Measurements from ENCODE around the gene ARAP1.

ARAP1 gene

DNA sequence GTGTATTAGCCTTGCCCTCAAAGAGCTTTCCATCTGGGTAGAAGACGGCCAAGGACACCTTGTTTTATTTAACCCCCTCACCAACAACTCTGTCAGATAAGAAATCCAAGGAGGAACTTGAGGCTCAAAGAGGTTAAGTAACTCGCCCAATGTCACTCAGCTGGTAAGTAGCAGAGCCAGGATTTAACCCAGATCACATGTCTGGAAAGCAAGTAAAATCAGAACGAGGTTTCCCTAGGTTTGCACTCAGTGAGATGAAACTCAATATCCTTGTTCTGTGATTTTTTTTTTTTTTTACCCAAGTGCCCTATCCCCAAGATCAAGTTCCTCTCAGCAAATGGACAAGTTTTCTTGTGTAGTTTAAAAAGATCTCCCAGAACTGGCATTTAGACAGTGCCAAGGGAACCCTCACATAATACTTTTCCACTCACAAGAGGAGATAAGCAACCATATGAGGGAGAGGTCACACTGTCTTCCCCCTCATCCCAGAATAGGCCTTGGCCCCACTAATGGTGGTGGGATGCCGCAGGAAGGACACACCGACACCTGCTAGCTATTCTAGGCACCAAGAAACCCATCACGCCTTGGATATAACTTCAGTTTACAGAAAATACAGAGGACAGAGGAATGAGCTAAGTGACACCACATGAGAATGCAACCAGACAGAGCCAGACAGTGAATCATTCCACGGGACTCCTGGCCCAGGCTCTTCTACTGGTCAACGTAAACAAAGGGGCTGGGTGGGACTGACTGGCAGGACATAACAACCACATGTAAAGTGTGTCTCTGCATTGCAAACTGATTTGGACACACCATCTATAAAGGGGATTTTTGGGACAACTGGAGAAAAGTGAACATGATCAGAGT is 8.6 kb upstream of the ARAP1 start:
- DNase-seq: no peak

DNA sequence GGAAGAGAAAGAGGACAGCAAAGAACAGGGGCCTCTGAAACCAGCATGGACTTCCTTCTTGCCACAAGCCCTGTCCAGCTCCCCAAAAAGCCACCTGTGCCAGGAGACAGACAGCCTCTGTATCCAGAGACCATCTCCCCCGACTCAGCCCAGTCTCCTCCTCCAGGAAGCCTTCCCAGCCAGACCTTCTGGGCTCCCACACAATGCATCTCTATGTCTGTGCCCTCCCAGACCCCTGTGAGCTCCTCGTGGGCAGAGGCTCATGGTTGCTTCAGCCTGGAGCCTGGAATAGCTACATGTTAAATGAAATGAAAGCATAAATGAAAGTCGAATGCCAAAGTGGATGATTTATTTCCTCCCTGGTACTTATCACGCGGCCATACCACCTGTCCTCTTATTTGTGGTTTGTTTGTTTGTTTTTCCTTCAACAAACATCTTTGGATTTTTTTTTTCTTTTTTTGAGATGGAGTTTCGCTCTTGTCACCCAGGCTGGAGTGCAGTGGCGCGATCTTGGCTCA is 7.3 kb upstream of the ARAP1 start:
- peak; percentile 65 for DNase-seq

DNA sequence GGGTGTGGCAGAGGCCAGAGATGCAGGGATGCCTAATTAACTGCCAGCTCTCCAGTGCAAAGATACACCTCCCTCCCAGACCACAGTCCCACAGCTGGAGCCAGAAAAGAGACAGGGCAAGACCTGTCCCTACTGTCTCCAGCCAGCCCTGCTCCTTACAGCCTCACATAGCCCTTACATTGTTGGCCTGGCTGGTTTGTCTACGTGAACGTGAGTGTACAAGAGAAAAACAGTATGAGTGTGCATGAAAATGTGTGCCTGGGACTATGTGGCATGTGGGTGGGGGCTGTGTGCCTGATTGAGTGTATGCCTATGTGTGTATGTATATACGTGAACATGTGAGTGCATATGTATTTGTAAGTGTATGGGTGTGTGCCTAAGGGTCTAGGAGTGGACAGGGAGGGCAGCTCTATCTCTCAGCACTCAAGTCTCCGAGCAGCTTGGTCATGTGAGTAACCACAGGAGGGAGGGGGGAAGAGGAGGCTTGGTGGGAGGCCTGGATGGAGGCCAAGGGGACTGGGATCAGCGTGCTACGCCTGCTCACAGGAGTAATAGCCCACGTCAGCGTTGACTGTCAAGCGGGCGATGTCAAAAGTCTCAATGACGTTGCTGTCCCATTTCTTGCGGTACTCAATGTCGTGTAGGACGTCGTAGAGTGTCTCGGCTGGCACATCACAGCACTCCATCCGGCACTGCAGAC is 6.6 kb upstream of the ARAP1 start:
- DNase-seq: peak; percentile 60

DNA sequence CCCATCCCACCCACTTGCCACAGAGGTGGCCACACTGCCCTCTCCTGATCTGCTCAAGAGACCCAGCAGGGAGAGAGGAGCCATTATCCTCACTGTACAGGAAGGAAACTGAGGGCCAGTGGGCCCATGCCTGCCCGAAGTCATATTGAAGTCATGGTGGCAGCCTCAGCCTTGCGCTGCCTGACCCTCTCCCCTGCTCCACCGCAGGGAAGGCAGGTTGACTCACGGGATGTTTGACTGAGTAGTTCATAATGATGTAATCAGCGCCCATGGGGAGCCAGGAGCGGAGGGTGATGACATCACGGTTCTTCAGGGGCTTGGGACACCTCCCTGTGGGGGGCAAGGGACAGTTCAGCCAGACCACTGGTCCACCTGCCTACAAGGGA is 6.1 kb upstream of the ARAP1 start:
- no peak for DNase-seq

- no peak for DNase-seq
Measured at GRCh38 chr11:72755713-72756285, 3.6 kb upstream of the ARAP1 start.

DNA sequence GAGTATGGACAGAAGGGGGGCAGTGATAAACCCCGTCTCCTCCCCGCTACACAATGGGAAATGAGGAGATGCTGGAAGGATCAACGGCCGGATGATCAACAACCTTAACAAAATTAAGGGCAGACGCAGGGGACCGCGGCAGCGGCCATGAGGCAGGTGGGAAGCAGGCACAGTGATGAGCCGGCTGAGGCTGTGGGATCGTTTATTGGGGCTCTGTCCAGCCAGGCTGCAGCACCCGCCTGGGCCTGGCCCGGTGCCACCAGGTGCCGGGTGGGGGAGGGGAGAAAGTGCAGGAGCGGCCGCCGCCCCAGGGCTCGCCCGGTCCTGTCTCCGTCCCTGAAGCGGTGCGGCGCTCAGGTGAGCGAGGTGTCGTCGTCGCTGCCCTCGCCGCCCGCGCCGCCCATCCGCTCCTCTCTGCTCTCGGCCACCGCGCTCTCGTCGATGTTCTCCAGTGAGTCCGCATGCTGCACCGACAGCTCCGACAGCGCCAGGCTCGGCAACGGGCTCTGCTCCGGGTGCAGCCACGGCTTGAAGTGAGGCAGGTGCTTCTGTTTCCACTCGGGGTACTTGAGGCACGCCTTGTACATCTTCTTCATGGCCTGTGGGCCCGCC is 2.4 kb upstream of the ARAP1 start:
- DNase-seq: no peak

- DNase-seq: no peak
Measured at GRCh38 chr11:72754149-72754543, 1.9 kb upstream of the ARAP1 start.

- DNase-seq: no peak
Measured at GRCh38 chr11:72753341-72754148, 1.3 kb upstream of the ARAP1 start.

- no peak for DNase-seq
Measured at GRCh38 chr11:72751116-72752087, 806 bp downstream of the ARAP1 start.

- no peak for DNase-seq
Measured at GRCh38 chr11:72750556-72751115, 1.6 kb downstream of the ARAP1 start.

GRCh38 chr11:72750086-72750485 is 2.1 kb downstream of the ARAP1 start:
- no peak for DNase-seq

DNA sequence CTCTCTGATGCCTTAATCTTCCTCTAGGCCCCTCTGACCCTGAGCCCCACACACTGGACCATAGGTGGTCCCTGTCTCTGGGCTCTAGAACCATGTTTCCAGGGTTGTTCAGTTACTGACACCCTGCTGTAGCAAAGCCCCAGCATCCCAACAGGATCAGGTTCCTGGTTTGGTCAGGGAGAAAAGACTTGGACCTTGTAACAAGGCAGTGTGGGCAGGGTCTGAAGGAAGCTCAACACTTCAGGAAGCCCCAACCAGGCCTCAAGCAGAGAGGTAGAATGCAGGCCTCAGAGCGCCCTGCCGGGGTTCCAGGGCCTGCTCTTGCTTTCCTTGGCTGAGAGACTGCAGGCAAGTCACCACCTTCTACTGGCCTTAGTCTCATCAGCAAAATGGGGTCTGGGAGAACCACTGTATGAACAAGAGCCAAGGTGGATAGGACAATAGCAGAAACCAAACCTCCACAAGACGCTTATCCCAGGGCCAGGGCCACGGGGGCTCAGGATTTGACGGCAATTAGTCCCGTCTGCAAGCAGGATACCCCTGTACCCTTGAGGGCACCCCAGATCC is 4.8 kb downstream of the ARAP1 start:
- no peak for DNase-seq

GRCh38 chr11:72746821-72747220 is 5.4 kb downstream of the ARAP1 start:
- no peak for DNase-seq

DNA sequence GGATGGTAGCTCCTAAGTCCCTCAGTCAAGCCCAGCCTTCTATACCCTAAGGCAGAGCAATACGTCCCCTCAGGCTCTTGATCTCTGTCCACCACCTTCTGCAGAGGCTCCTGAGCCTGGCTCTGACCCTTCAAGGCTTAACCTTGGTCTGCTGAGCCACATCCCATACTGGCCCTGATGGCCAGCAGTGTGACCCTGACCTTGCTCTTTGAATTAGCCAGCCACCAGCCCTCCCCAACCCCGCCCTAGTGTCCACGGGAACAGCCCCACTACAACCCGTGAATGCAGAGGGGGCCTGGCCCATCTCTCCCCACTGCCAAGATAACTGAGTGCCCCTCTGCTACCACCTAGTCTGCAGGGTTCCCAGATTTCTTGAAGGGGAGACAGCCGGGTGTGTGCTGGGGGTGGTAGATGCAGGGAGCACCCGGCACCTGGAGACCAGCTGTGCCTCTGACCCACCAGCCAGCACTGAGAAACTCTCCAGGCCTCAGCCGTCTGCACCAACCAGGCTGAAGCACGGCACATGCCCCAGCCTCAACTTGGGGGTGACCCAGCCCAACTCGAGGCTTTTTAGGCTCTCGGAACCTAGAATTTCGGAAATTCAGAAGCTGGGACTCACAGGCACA is 6.2 kb downstream of the ARAP1 start:
- no peak for DNase-seq

- no peak for DNase-seq
Measured at GRCh38 chr11:72745511-72745910, 6.7 kb downstream of the ARAP1 start.

GRCh38 chr11:72744474-72744873 is 7.7 kb downstream of the ARAP1 start:
- no peak for DNase-seq

- no peak for DNase-seq
Measured at GRCh38 chr11:72743321-72744221, 8.6 kb downstream of the ARAP1 start.

DNA sequence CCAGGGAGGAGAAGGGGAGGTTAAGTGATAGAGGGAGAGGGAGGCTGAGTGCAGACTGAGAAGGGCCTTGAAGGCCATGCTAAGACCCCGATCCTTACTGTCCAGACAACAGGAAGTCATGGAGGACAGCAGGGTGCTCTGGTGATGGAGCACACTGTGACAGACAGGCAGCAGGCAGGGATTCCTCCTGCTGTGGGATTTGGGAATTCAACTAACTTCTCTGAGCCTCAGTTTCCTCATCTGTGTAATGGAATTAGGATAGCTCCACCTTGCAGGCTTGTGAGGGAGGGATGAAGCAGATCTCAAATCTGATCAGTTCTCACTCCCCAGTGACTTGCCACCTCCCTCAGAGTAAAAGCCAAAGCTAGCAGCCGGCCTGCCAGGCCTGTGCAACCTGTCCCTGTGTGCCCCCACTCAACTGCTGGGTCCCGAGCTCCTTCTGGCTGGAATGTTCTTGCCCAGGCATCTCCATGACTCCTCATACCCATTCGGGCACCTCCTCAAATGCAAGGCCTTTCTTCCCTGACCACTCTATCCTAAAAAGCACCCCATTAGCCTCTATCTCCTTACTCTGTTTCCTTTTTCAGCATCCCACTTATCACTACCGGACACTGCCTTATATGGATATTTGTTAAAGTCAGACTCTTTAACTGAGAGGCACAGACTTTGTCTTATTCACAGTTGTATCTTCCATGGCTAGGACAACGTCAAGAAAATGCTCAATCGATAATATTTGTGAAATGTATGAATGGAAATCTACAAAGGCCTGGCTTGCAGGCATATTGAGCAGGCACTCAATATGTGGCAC is 9.5 kb downstream of the ARAP1 start:
- DNase-seq: no peak
